ENCODE results near the gene COG8. TPM values are rescaled to one million over a fixed set of nuclear protein-coding genes. Genes with fewer than 3 reads are reported as not detected.
"Not testable (repeated sequence)": the region's sequence is repeated elsewhere in the genome, so short reads cannot be mapped to it uniquely, and the experiment has no call there.

COG8 gene
- 18.3 TPM for polyA plus RNA-seq (2013, experiment 1 of 2; ENCODE audit: insufficient read length)
- polyA plus RNA-seq (2013, experiment 2 of 2; ENCODE audit: insufficient read length), result 19.8 TPM

- DNase-seq, result peak; percentile 99
These were observed at the start of gene COG8, which contains the start of gene NIP7 for GRCh38 chr16:69339289-69340094. TSS of gene COG8 (minus strand) at chr16:69339564. CDS start at chr16:69339552, 12 bp downstream. TSS of gene NIP7 (plus strand) at chr16:69339772. CDS start at chr16:69339830, 58 bp downstream.

- DNase-seq, result peak; percentile 61
These were observed 47.2 kb upstream of the COG8 start for GRCh38 chr16:69386596-69386995.

GRCh38 chr16:69384974-69385373, 45.6 kb upstream of the COG8 start:
- no peak for DNase-seq

GRCh38 chr16:69382421-69382820, 43.1 kb upstream of the COG8 start:
- no peak for DNase-seq

- no peak for DNase-seq
These were observed 41.9 kb upstream of the COG8 start for GRCh38 chr16:69381231-69381630.

GRCh38 chr16:69378760-69379159, 39.4 kb upstream of the COG8 start:
- no peak for DNase-seq

- no peak for DNase-seq
These were observed 38.7 kb upstream of the COG8 start for GRCh38 chr16:69378036-69378435.

- DNase-seq, result no peak
These were observed 37.2 kb upstream of the COG8 start for GRCh38 chr16:69376393-69377059.

- no peak for DNase-seq
These were observed 33.7 kb upstream of the COG8 start for GRCh38 chr16:69373019-69373418.

GRCh38 chr16:69371564-69371963, 32.2 kb upstream of the COG8 start:
- no peak for DNase-seq

- no peak for DNase-seq
These were observed 29.5 kb upstream of the COG8 start for GRCh38 chr16:69368866-69369265.

GRCh38 chr16:69367980-69368379, 28.6 kb upstream of the COG8 start:
- DNase-seq, result no peak

GRCh38 chr16:69366431-69366830, 27.1 kb upstream of the COG8 start:
- no peak for DNase-seq

- no peak for DNase-seq
These were observed 26.5 kb upstream of the COG8 start for GRCh38 chr16:69365901-69366300.

- no peak for DNase-seq
These were observed 24.7 kb upstream of the COG8 start for GRCh38 chr16:69364088-69364487.

- no peak for DNase-seq
These were observed 23.9 kb upstream of the COG8 start for GRCh38 chr16:69363281-69363717.

GRCh38 chr16:69360070-69360469, 20.7 kb upstream of the COG8 start:
- DNase-seq, result not testable (repeated sequence)

- no peak for DNase-seq
These were observed 12.1 kb upstream of the COG8 start, which contains the start of gene TMED6 for GRCh38 chr16:69351309-69352027. TSS of gene TMED6 (minus strand) at chr16:69351786. CDS start at chr16:69351753, 33 bp downstream.

GRCh38 chr16:69350536-69351133, 11.3 kb upstream of the COG8 start:
- no peak for DNase-seq

- no peak for DNase-seq
These were observed 10.2 kb upstream of the COG8 start for GRCh38 chr16:69349536-69349935.

- DNase-seq, result no peak
These were observed 8.9 kb upstream of the COG8 start for GRCh38 chr16:69348222-69348621.

GRCh38 chr16:69346683-69347082, 7.3 kb upstream of the COG8 start:
- no peak for DNase-seq

Measured in fibroblast of skin of abdomen (primary cell).